HG03045 (cell line): Measurements from ENCODE around the gene MAB21L4.

Experiments
- ATAC-seq: cut with Tn5 transposase; IDR thresholded peaks from one replicate; pipeline ENCODE4 v1.9.1; 2021; ENCODE audit warnings: mild to moderate bottlenecking, moderate library complexity; ENCODE audit not compliant: unreplicated experiment

Gene MAB21L4

DNA sequence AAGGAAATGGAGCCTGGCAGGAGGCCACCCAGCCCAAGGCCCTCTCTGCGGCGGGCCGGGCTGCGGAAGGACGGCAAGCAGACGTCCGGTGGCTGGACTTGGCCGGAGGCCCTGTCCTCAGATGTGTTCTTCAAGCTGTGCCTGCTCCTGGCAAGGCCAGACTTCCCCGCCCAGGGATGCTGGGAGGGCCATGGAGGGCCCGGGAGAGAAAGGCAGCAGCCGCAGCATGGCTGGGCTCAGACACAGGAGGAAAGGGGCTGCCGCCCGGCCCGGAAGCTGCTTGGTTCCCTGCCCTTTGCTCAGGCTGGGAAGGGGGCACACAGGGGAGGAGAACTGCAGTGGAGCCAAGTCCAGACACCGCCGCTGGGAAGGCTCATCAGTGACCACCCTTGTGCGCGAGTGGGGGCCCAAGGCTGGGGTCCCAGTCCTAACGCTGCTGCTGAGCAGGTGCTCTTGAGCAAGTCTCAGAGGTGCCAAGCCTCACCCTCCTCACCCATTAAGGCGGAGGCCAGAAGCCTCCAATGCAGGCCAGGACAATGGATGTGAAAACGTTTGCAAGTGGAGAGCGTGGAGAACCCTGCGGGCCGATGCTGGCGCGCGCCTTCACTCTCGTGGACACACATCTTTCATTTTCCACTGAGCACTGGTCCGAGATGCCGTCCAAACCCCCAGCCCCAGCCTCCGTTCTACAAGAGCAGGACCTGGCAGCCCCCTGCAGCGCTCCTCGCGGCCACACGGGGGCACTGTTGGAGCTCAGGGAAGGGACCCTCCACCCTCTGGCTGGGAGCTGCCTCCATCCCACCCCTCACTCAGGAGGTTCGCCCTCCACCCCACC lies 18.1 kb upstream of the MAB21L4 start:
- no peak for ATAC-seq

DNA sequence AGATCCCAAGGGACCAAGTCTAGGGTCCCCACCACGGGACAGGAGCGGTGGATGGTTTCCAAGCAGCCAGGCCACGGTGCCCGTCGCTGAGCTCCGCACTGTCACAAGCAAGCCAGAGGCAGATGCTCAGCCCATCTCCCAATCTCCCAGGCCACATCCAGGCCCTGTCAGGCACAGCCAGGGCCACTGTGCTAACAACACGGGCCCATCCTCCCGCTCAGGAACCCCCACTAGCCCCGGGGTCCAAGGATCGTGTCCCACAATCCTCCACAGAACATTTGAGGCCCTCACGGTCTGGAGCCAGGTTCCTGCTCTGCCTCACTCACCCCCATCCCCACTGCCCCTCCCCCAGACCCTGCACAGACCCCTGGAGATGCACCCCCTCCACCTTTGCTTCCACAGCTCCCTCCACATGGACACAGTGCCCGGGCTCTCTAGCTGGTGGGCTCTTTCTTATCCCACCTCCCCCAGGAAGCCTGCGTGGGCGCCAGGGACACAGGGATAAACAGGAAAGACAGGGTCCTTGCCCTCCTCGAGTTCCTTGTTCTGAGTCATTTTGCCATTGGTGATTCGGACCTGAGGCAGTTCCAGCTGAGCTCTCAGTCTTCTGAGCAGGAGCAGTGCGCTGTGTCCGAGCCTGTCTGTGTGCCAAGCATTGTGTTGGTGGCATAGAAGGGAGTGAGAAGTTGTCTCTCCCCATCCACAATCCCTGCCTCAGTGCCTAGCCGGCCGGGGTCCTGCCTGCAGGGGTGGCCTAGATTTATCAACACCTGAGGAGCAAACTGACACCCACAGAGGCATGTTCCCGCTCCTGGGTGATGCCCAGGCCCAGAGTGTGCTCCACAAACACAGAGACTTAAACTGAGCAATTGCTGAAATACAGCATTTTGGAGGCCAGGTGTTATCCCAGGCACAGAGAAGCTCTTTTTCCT lies 17.2 kb upstream of the MAB21L4 start:
- ATAC-seq: no peak

DNA sequence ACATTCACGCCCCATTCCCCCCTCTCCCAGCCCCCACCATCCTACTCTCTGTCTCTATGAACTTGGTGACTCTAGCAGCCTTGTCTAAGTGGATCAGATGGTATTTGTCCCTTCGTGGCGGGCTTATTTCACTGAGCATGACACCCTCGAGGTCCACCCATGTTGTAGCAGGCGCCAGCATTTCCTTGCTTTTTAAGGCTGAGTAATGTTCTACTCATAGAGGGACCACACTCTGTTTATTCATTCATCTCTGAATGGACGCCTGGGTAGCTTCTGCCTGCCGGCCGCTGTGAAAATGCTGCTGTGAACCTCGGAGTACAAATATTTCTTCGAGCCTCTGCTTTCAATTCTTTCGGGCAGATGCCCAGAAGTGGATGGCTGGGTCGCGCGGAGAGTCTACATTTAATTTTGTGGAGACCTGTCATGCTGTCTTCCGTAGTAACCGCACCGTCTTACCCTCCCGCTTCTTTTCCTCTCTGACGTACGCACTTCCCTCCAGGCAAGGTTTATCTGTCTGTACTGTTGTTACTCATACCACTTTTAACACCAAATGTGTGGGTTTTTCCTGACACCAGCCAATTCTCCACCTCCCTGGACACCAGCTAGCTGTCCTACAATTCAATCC lies 15.8 kb upstream of the MAB21L4 start:
- no peak for ATAC-seq

DNA sequence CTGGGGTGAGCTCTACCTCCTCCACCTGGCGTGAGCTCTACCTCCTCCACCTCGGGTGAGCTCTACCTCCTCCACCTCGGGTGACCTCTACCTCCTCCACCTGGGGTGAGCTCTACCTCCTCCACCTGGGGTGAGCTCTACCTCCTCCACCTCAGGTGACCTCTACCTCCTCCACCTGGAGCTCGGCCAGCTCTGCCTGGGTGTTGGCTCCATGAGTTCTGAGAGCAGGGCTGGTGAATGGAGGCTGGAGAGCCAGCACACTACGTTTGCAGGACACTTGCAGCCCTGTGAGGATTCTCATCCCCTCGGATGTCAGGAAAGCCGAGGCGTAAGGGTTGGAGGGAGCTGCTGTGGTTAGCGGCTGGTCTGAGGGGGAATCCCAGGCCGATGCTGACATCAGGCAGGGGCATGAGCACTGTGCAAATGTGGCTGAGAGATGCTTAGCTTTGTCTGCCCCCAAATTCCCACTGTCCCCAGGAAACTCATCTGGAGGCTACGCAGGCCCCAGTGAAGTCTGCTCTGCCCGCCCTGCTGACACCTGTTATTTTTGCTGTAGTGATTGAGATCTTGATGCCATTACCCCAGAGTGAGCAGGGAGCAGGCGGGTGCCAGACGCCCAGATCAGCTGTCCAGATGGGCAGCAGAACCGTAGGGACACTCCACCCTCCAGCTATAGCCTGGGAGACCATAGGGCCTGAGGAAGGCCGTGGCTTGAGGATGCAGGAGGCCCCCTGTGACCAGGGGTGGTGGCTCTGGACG lies 13.4 kb upstream of the MAB21L4 start:
- ATAC-seq: no peak

DNA sequence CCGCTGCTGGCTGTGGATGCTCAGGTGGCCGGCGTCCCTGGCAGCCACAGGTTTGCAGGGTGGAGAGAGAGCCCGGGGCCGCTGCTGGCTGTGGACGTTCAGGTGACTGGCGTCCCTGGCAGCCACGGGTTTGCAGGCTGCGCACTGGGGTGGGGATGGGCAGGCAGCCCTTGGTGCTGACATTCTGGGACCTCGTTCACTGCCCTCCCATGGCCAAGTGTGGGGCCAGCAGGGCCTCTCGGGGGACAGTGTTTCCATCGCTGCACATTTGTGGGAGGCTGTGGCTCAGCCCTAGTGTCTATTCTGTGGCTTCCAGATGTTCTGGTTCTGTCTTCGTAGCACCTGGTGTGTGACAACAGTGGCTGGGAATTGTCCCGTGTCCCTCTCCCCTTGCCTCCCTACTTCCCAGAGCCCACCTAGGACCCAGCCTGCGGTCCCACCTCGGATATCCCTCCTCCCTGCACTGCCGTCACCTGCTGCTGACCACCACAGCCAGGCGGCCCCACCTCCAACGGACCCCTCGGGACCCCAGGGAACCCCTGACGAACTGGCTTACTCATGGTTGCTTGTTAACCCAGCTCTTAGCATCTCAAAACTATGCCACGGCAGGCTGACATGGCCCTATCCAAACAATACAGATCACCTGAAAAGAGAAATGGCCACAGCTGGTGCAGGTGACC lies 11.1 kb upstream of the MAB21L4 start:
- ATAC-seq: no peak

DNA sequence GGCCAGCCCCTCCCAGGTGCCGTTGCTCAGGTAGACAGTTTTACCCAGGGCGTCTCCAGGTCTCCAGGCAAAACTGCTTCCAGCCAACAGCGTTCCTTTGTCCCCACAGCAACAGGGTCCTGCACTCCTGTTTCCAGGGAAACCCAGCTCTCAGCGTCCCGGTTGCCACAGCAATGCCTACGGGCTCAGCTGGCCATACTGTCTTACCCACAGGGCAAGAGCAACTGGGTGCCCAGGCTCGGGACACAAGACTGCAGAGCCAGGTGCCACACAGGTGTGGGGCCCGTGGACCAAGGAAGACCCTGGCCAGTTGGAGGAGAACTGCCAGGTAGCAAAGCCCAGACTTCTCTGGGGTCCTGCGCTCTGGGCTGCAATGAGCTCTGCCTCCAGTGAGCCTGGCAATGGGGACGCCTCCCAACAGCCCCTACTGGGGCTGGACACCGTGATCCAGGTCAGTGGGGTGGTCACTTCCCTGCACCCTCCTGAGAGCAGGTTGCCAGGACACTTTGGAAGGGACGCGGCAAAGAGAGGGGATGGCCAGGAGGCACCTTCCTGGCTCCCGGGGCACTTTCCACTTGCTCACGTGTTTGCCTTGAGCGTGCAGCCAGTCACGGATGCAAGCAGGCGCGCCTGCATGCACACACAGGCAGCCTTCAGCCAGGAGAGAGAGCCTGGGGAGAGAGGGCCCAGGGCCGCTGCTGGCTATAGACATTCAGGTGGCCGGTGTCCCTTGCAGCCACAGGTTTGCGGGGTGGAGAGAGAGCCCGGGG lies 10.4 kb upstream of the MAB21L4 start, which contains the start of gene CROCC2:
Gene CROCC2, plus strand, starts transcription at position 196 of the 770 bp plus-strand sequence. Its CDS starts 178 bp downstream, at position 374.
- ATAC-seq: no peak

DNA sequence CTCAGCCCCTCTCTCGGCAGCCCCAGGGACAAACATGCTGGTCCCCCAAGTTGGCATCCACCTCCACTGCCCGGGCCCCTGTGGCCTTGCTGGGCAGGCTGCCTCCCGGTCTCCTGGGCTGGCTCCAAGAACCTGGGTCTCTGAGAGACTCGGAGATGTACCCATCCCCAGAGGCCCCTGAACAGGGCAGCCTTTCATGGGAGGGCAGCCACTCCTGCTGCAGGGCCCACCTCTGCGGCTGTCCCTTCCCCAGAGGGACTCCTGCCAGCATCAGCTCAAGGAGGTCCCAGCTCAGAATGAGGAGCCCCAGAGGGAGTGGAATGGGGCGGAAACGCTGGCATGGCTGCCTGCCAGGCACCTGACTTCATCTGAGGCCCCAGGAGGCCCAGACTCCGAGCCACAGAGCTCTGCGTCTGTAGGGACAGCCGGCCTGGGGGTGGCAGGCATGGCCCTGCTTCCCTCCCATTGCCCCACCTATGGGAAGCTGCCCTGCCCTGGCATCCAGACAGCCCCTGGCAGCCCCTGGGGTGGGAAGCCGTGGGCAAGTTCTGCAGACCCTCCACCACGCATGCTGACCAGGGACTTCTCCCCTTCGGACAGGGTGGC lies 9.3 kb upstream of the MAB21L4 start:
- no peak for ATAC-seq

DNA sequence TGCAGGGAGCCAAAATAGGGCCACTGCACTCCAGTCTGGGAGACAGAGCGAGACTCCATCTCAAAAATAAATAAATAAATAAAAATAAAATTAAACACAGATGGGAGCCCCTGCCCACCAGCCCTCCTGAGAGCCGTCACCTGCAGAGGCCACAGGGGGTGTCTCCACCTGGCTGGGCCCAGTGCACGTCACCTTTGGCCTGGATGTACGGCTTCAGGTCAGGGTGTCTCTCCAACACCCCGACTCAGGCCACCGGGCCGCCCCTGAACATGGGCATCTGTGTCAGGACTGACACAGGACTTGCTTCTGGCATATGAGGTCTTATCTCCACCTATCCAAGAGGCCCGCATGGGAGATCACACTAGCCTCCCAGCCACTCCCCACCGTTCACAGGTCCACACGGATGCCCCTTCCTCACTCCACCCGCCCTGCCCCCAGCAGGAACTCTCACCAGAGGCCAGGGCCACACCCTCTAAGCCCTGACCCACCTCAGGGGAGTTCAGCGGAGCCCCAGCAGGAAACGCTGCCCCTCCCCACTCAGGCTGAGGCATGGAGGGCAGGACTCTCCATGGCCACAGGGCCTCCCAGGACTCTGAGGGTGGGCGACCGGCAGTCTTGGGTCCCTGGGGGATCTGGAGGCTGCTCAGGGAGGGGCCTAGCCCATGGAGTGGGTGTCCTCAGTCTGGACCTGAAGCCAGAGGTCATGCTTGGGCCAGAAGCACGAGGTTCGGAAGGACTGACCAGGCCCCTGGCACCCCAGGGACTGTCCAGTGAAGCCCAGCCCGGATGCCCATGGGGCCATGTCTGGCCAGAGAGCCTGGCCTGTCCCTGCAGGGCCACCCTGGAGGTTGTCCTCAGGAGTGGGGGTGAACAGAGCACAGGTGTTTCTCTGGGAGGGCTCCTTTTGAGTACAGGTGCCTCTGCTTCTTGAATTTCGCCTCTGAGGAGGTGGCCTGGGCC lies 8.5 kb upstream of the MAB21L4 start:
- no peak for ATAC-seq

DNA sequence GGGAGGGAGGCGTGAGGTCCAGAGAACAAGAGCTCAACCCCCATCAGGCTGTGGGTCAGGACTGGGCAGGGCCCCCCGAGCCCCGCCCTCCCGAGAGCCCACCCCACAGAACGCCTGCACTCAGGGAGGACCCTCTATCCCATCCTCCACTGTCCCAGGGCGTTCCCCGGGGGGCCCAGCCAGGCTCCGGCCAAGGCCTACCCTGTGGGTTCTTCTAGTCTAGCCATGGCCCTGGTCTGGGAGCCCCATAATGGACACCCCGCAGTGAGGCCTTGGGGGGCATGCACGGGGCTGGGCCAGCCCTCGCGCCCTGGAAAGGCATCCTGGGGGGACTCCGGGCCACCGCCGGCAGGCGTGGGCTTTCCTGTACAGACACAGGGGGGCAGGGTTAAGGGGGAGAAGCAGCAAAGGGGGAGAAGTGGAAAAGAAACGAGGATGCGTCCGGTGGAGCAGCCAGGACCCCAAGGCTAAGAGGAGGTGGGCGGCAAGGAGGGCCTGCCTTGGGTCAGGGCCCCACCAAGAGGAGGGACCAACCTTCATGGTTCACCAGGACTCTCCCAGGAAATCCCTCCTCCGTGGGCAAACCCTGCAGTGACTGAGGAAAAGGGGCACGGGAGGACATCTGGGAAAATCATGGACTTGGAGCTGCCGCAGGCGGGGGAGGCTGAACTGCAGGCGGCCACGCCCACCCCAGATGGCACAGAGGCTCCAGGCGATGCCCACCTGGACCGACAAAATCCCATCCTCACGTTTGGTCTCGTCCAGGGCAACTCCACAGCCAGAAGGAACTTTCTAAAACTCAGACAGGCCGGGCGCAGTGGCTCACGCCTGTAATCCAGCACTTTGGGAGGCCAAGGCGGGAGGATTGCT lies 7.5 kb upstream of the MAB21L4 start:
- no peak for ATAC-seq

DNA sequence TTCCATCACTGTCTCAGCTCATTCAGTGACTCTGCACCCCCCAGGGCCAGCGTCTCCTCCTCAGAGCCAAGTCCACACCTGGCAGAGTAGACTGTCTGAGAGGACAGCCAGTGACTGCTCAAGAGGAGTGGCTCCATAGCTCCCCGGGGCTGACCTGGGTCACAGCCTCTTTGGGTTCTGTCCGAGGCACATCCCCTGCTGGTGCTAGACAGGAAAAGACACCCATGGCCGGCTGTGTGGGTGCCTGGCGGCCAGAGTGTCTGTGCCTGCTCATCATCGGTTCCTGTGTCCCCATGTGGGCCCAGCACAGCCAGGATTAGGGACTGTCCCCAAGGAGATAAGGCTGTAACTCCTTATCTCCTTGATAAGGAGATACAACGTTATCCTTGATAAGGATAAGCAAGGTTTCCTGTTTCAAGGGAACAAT lies 6.7 kb upstream of the MAB21L4 start:
- ATAC-seq: no peak

DNA sequence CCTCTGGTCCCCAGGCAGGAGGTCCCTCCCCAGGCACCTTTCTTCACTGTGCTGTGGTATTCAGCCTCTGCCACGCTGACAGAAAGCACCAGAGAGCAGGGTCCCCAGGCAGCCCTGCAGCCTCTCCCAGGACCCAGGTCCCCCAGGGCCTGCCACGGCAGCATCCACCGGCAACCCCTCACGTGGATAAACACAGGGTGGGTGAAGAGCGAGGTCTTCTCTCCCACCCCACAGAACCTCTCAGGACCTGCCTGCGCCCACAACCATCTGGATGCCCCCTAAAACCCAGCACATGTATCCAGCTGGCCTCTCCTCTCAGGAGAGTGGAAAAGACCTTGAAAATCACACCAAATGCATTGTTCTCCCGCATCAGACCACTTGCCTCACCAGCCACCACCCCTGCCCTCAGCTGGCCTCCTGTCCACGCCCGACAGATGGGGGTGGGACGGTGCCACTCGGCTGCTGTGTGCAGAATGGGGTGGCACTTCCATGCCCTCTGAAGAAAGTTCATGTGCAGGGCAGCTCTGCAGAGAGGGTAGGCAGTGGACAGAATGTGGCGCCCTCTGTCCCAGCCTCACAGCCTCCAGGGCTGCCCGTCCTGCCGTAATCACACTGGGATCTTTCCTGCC lies 6.1 kb upstream of the MAB21L4 start:
- ATAC-seq: no peak

DNA sequence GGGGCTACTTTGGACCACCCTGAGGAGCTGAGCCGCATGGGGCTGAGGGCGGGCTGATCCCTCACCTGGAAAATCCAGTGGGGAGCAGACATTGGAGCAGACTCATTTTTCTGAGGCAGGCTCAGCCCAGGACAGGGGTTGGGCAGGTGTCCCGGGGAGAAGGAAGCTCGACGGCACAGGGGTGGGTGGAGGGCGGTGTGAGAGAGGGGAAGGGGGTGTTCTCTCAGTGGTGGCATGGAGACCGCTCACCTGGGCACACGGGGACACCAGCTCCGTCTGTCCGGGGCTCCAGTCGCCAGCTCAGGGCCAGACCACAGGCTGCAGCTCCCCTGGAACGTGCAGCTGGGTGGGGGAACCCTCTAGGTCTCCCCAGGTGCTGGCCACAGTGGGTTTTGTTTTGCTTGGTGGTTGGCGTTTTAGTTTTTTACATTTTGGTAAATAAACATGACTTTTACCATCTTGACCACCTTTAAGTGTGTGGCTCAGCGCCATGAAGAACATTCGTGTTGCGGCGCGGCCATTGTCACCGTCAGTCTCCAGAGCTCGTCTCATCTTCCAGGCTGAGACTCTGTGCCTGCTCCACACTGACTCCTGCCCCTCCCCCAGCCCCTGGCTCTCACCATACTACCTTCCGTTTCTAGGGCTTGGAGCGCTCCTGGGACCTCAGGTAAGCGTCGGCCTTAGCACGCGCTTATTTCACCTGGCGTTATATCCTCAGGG lies 4.3 kb upstream of the MAB21L4 start:
- no peak for ATAC-seq

DNA sequence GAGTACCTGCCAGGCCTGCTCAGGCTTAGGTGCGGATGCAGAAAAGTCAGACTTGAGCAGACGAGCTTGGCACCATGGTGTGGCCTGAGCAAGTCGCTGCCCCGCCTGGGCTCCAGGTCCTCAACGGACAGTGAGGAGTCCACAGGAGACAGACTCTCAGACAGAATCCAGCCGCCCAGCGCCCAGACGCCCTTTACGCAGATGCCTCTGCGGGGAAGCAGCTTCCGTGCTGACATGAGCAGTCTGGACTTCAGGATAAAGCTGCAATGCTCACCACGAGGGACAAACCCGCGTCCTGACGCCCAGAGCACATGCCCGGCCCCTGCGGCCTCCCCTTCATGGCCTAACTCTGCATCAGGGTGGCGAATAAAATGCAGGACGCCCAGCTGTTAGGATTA lies 3.5 kb upstream of the MAB21L4 start:
- ATAC-seq: no peak

DNA sequence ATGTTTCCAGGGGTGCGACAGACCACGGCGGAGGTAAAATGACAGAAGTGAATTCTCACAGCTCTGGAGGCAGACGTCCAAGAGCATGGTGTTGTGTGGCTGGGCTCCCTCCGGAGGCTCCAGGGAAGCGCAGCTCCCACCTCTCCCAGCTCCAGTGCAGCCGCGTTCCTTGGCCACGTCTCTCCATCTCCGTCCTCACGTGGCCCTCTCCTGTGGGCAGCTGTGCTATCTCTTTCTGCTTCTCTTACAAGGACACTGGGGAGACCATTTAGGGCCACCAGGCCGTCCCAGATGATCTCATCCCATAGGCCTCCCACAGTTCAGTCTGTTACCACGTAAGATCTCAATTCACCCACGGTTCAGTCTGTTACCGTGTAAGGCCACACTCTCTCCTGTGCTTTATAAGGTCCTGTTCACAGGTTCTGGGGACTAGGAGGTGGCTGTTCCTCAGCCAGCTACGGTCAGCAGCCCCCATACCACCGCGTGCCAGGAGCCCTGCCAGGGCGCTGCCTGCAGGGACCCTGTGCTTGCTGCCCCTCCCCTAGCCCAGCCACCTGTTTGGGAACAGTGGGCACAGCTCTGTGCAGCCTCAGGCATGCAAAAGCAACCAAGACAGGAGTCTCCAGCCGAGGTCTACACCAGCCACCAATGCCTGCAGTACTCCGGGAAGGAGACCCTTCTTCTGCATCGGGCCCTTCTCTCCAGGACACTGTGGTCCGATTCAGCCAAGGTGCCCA lies 2.9 kb upstream of the MAB21L4 start:
- ATAC-seq: no peak
